GM23248 (cell line): ENCODE results near the gene EFHC1.

ENCODE experiments used
- EZH2 ChIP-seq: fragments of 200-600 bp; sonication (generic); IDR thresholded peaks from 2 replicates; pipeline ENCODE4 v1.6.1; 2018; ENCODE audit warnings: antibody characterized with exemption, mild to moderate bottlenecking; ENCODE audit not compliant: insufficient read depth, poor library complexity, severe bottlenecking
- EZH2phosphoT487 ChIP-seq: fragments of 200-600 bp; sonication (generic); IDR thresholded peaks from 2 replicates; pipeline ENCODE4 v1.6.1; 2018; ENCODE audit warnings: antibody characterized with exemption, moderate library complexity, mild to moderate bottlenecking, low read depth; ENCODE audit not compliant: insufficient read depth

DNA sequence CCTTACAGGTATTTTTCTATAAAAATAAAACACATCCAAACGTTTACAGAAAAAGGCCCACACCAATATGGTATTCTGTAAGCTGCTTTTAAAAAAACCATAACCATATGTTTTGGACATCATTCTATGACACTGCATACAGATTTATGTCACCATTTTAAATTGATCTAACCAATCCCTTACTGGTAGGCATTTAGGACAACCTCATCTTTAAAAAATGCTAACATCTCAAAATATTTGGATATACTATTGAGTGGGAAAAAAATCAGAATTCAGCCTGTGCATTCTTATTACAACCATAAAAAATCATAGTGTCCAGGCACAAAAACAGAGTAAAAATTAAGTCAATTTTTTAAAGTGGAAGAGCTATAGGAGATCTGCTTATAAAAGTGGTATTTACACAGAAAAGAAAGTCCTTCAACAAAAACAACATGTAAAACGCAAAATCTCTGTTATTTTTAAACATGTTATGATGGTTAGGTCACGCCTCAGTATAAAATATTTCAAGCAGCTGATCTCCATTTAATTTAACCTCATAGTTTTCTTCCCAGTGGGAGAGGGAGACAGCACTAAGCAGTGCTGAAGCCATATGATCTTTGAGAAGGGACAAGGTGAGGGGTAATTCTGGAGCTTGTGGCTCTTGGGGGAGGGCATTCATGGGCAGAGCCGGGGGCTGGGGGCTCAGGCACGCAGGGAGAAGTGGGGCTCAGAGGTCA lies 135.5 kb downstream of the EFHC1 start:
- no peak for TF ChIP-seq EZH2
- no peak for TF ChIP-seq EZH2phosphoT487
